ENCODE measurements around the gene PANX2. TPM values are rescaled to one million over a fixed set of nuclear protein-coding genes. Genes with fewer than 3 reads are reported as not detected.

PANX2 gene
- total and polyA plus RNA-seq, 9 of the 15 experiments (the other 6 are each of a cell fraction or from before 2014, with no cell fraction given): 0.01 to 3.9 (median 0.67) TPM; not detected in 1

GRCh38 chr22:50146439-50147238, 23.9 kb upstream of the PANX2 start (continued):
- TF ChIP-seq, protein P1, sequence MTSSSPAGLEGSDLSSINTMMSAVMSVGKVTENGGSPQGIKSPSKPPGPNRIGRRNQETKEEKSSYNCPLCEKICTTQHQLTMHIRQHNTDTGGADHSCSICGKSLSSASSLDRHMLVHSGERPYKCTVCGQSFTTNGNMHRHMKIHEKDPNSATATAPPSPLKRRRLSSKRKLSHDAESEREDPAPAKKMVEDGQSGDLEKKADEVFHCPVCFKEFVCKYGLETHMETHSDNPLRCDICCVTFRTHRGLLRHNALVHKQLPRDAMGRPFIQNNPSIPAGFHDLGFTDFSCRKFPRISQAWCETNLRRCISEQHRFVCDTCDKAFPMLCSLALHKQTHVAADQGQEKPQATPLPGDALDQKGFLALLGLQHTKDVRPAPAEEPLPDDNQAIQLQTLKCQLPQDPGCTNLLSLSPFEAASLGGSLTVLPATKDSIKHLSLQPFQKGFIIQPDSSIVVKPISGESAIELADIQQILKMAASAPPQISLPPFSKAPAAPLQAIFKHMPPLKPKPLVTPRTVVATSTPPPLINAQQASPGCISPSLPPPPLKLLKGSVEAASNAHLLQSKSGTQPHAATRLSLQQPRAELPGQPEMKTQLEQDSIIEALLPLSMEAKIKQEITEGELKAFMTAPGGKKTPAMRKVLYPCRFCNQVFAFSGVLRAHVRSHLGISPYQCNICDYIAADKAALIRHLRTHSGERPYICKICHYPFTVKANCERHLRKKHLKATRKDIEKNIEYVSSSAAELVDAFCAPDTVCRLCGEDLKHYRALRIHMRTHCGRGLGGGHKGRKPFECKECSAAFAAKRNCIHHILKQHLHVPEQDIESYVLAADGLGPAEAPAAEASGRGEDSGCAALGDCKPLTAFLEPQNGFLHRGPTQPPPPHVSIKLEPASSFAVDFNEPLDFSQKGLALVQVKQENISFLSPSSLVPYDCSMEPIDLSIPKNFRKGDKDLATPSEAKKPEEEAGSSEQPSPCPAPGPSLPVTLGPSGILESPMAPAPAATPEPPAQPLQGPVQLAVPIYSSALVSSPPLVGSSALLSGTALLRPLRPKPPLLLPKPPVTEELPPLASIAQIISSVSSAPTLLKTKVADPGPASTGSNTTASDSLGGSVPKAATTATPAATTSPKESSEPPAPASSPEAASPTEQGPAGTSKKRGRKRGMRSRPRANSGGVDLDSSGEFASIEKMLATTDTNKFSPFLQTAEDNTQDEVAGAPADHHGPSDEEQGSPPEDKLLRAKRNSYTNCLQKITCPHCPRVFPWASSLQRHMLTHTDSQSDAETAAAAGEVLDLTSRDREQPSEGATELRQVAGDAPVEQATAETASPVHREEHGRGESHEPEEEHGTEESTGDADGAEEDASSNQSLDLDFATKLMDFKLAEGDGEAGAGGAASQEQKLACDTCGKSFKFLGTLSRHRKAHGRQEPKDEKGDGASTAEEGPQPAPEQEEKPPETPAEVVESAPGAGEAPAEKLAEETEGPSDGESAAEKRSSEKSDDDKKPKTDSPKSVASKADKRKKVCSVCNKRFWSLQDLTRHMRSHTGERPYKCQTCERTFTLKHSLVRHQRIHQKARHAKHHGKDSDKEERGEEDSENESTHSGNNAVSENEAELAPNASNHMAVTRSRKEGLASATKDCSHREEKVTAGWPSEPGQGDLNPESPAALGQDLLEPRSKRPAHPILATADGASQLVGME (CRISPR knock-in tag; IDR thresholded peaks at IDR 0.05): no peak
- peak; percentile 84 for TF ChIP-seq MEIS2 (IDR thresholded peaks at IDR 0.05; ENCODE audit: partially characterized antibody)
- no peak for TF ChIP-seq HSF4 (CRISPR knock-in tag; IDR thresholded peaks at IDR 0.05; ENCODE audit: borderline replicate concordance)
- TF ChIP-seq, protein P2, sequence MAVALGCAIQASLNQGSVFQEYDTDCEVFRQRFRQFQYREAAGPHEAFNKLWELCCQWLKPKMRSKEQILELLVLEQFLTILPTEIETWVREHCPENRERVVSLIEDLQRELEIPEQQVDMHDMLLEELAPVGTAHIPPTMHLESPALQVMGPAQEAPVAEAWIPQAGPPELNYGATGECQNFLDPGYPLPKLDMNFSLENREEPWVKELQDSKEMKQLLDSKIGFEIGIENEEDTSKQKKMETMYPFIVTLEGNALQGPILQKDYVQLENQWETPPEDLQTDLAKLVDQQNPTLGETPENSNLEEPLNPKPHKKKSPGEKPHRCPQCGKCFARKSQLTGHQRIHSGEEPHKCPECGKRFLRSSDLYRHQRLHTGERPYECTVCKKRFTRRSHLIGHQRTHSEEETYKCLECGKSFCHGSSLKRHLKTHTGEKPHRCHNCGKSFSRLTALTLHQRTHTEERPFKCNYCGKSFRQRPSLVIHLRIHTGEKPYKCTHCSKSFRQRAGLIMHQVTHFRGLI (CRISPR knock-in tag; IDR thresholded peaks at IDR 0.05): no peak
- TF ChIP-seq, protein P3, sequence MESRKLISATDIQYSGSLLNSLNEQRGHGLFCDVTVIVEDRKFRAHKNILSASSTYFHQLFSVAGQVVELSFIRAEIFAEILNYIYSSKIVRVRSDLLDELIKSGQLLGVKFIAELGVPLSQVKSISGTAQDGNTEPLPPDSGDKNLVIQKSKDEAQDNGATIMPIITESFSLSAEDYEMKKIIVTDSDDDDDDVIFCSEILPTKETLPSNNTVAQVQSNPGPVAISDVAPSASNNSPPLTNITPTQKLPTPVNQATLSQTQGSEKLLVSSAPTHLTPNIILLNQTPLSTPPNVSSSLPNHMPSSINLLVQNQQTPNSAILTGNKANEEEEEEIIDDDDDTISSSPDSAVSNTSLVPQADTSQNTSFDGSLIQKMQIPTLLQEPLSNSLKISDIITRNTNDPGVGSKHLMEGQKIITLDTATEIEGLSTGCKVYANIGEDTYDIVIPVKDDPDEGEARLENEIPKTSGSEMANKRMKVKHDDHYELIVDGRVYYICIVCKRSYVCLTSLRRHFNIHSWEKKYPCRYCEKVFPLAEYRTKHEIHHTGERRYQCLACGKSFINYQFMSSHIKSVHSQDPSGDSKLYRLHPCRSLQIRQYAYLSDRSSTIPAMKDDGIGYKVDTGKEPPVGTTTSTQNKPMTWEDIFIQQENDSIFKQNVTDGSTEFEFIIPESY (CRISPR knock-in tag; IDR thresholded peaks at IDR 0.05): peak; percentile 84
- TF ChIP-seq, protein P4, sequence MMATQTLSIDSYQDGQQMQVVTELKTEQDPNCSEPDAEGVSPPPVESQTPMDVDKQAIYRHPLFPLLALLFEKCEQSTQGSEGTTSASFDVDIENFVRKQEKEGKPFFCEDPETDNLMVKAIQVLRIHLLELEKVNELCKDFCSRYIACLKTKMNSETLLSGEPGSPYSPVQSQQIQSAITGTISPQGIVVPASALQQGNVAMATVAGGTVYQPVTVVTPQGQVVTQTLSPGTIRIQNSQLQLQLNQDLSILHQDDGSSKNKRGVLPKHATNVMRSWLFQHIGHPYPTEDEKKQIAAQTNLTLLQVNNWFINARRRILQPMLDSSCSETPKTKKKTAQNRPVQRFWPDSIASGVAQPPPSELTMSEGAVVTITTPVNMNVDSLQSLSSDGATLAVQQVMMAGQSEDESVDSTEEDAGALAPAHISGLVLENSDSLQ (IDR thresholded peaks at IDR 0.05): 0 out of 2 replicates have a peak, but pooled peaks have one; percentile 25
- no peak for TF ChIP-seq ZNF644 (tag; IDR thresholded peaks at IDR 0.05; ENCODE audit: low read depth)
- TF ChIP-seq BDP1 (IDR thresholded peaks at IDR 0.05; ENCODE audit: insufficient read depth, insufficient read length): no peak
- no peak for TF ChIP-seq SAP30 (IDR thresholded peaks at IDR 0.05; ENCODE audit: borderline replicate concordance, insufficient read depth, low read depth, low read length, poor library complexity, severe bottlenecking)
- TF ChIP-seq, protein P5, sequence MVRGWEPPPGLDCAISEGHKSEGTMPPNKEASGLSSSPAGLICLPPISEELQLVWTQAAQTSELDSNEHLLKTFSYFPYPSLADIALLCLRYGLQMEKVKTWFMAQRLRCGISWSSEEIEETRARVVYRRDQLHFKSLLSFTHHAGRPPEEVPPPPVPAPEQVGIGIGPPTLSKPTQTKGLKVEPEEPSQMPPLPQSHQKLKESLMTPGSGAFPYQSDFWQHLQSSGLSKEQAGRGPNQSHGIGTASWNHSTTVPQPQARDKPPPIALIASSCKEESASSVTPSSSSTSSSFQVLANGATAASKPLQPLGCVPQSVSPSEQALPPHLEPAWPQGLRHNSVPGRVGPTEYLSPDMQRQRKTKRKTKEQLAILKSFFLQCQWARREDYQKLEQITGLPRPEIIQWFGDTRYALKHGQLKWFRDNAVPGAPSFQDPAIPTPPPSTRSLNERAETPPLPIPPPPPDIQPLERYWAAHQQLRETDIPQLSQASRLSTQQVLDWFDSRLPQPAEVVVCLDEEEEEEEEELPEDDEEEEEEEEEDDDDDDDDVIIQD (CRISPR knock-in tag; IDR thresholded peaks at IDR 0.05): no peak
- TF ChIP-seq KHSRP (IDR thresholded peaks at IDR 0.05): no peak
- TF ChIP-seq JUND (IDR thresholded peaks at IDR 0.05; ENCODE audit: borderline replicate concordance, low read depth, low read length): peak; percentile 35; the same call in 1 of the 2 replicates
- no peak for TF ChIP-seq JUND (tag; IDR thresholded peaks at IDR 0.05; ENCODE audit: borderline replicate concordance, low read depth, low read length)
